Esophagus squamous epithelium (tissue), 5 donors: ENCODE results near the gene CRB3. TPM values are rescaled to one million over a fixed set of nuclear protein-coding genes. Genes with fewer than 3 reads are reported as not detected.

Source experiments
- DNase-seq: peaks from one replicate; lab custom pipeline; 2025; lab: John Stamatoyannopoulos, UW
- H3K27ac ChIP-seq, 4 donors: fragments of 200-600 bp; sonication (generic); one replicate each; pipeline ENCODE4 v1.5.1; 2016 to 2019; ENCODE audit warnings: mild to moderate bottlenecking in 1 of 4
- H3K27me3 ChIP-seq, 4 donors: fragments of 200-600 bp; sonication (generic); 1 replicate in 3 of 4; 2 replicates in 1 of 4; pipeline versions ENCODE4 v1.5.1 to v1.6.0; 2017 to 2021; ENCODE audit warnings: antibody characterized with exemption in 1 of 4
- H3K36me3 ChIP-seq, 3 donors: fragments of 200-600 bp; sonication (generic); one replicate each; pipeline ENCODE4 v1.5.1; 2016 to 2019
- H3K4me1 ChIP-seq, 3 donors: fragments of 200-600 bp; sonication (generic); one replicate each; pipeline ENCODE4 v1.5.1; 2017 to 2019
- H3K4me3 ChIP-seq, 4 donors: fragments of 200-600 bp; sonication (generic); 1 replicate in 3 of 4; 2 replicates in 1 of 4; pipeline ENCODE4 v1.5.1; 2016 to 2019; ENCODE audit warnings: mild to moderate bottlenecking in 2 of 4, moderate library complexity in 1 of 4
- H3K9me3 ChIP-seq, 3 donors: fragments of 200-600 bp; sonication (generic); one replicate each; pipeline ENCODE4 v1.5.1; 2016 to 2019
- POLR2A ChIP-seq, 4 donors: fragments of 450-650 bp; IDR thresholded peaks; one replicate each; pipeline ENCODE4 v1.6.1; 2017; ENCODE audit warnings: antibody characterized with exemption in 4 of 4, mild to moderate bottlenecking in 4 of 4, moderate library complexity in 3 of 4
- WGBS, 2 donors: methylation state at CpG; one replicate each; pipeline ENCODE4 v1.1.5; 2018; 5-methylcytosine and 5-hydroxymethylcytosine counted together
- intact Hi-C: fragments of 100-400 bp; cut with DNase I; formaldehyde crosslinking; loops from one replicate; pipeline ENCODE4 v1.15.0; 2022
- total RNA-seq, 4 donors: library from RNA; depleted of rRNA; stranded (reverse); fragments of >200 nt; gene quantifications; one replicate each; pipeline ENCODE4 v1.1.0, GENCODE V29; 2016
- TF ChIP-seq, protein P1 (sequence below), 6 experiments: fragments of 450-650 bp in 4 of 6; fragments of 200-600 bp in 2 of 6; sonication (generic) in 2 of 6; IDR thresholded peaks; one replicate each; pipeline ENCODE4 v1.5.1; 2016 to 2019; ENCODE audit warnings: antibody characterized with exemption in 6 of 6, mild to moderate bottlenecking in 4 of 6, moderate library complexity in 4 of 6
- donor health status: DM: yes; HTN: yes; CAD: no.

Gene CRB3
- total RNA-seq, 4 donors from 2014 or later = 42.9 to 61.9 (median 56.2) TPM

DNA sequence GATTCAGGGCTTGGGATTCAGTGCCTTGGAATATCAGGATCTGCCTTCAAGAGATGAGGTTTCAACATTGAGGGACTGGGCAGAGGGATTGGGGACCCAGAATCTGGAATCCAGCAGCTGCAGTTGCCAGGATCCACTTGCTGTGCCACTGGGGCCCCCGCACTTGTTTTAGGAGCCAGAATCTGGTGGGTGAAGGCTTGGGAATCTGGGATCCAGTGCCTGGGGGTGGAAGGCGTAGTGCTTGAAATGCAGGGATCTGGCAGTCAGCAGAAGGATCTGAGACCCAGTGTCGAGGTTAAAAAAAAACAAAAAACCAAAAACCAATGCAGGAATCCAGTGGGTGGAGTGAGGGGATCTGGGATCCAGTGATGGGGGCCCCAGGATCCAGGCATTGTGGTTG is 23.2 kb upstream of the CRB3 start:
- no peak for TF ChIP-seq POLR2A (IDR thresholded peaks at IDR 0.05)
- TF ChIP-seq, protein P1, sequence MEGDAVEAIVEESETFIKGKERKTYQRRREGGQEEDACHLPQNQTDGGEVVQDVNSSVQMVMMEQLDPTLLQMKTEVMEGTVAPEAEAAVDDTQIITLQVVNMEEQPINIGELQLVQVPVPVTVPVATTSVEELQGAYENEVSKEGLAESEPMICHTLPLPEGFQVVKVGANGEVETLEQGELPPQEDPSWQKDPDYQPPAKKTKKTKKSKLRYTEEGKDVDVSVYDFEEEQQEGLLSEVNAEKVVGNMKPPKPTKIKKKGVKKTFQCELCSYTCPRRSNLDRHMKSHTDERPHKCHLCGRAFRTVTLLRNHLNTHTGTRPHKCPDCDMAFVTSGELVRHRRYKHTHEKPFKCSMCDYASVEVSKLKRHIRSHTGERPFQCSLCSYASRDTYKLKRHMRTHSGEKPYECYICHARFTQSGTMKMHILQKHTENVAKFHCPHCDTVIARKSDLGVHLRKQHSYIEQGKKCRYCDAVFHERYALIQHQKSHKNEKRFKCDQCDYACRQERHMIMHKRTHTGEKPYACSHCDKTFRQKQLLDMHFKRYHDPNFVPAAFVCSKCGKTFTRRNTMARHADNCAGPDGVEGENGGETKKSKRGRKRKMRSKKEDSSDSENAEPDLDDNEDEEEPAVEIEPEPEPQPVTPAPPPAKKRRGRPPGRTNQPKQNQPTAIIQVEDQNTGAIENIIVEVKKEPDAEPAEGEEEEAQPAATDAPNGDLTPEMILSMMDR (IDR thresholded peaks at IDR 0.05) = no peak
- intact Hi-C loops = no loop called here
- 66 to 77% methylated on average over 2 to 3 of the region's 3 CpGs for WGBS, 2 donors

DNA sequence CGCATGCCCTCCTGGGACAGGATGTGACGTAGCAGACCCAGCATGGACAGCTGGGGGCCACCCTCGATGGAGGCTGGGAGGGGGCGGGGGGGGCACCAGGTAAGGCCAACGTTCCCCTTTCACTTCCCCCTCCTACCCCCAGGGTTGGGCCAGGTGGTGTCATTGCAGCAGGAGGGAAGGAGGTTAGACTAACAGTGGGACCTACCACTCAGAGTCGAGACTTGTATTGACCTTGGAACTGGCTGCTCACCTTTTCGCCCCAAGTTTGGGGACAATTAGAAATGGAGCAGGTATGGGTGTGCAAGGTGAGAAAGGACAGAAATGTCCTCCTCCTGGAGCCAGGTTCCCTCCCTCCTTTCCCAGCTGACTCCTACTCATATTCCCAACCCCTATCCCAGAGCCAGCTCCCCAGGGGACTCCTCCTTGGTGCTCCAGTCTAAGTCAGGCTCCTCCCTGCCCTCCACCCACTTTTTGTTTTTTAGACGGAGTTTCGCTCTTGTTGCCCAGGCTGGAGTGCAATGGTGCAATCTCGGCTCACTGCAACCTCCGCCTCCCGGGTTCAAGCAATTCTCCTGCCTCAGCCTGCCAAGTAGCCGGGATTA is 21.9 kb upstream of the CRB3 start:
- no peaks in the 10 kb centered on the region for H3K9me3 ChIP-seq
- peaks cover 0 to 47% (median 0%) of the 10 kb centered on the region in 3 donors for H3K36me3 ChIP-seq
- no peaks in the 10 kb centered on the region for H3K4me1 ChIP-seq
- no peak overlapping the region for H3K27ac ChIP-seq
- H3K4me3 ChIP-seq = no peak overlapping the region
- intact Hi-C loops = no loop called here
- no peaks in the 10 kb centered on the region for H3K27me3 ChIP-seq
- 57 to 72% methylated on average over 6 to 9 of the region's 13 CpGs for WGBS, 2 donors
- TF ChIP-seq, protein P1 (IDR thresholded peaks at IDR 0.05) = no peak
- no peak for DNase-seq

More for the DNA sequence above, 23.2 kb upstream of the CRB3 start:
- DNase-seq = no peak
- H3K9me3 ChIP-seq = no peaks in the 10 kb centered on the region
- no peak overlapping the region for H3K27ac ChIP-seq
- no peaks in the 10 kb centered on the region for H3K4me1 ChIP-seq
- no peak overlapping the region for H3K4me3 ChIP-seq
- H3K36me3 ChIP-seq = peaks cover 0 to 34% (median 0%) of the 10 kb centered on the region in 3 donors
- no peaks in the 10 kb centered on the region for H3K27me3 ChIP-seq

DNA sequence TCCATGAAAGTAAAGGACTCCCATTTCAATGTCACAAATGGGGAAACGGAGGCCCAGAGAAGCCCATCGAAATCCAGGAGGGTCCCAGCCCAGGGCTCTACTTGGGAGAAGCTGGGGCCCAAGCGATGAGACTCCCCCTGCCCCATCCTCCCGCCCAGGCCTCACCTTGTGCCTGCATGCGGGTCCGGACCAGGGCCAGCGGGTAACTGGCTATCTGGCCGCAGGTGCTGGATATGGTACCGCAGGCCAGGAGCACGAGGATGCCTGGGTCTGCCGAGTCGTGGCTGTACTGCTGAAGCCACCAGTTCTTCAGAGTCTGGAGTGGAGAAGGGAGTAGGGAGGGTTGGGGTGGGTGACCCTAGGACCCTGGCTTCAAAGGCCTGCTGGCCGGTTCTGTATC is 20.1 kb upstream of the CRB3 start:
- Histone ChIP-seq H3K27me3 (no peaks in the 10 kb centered on the region), H3K4me1 (peaks cover 0 to 8% (median 0%) of the 10 kb centered on the region in 3 donors), H3K4me3 (no peak overlapping the region), H3K36me3 (peaks cover 0 to 52% (median 0%) of the 10 kb centered on the region in 3 donors), H3K27ac (no peak overlapping the region), H3K9me3 (no peaks in the 10 kb centered on the region)
- TF ChIP-seq POLR2A (IDR thresholded peaks at IDR 0.05) = no peak
- TF ChIP-seq, protein P1 (IDR thresholded peaks at IDR 0.05) = no peak
- WGBS, 2 donors = 85 to 94% methylated on average over 3 to 5 of the region's 13 CpGs
- intact Hi-C loops = no loop called here
- DNase-seq = no peak

DNA sequence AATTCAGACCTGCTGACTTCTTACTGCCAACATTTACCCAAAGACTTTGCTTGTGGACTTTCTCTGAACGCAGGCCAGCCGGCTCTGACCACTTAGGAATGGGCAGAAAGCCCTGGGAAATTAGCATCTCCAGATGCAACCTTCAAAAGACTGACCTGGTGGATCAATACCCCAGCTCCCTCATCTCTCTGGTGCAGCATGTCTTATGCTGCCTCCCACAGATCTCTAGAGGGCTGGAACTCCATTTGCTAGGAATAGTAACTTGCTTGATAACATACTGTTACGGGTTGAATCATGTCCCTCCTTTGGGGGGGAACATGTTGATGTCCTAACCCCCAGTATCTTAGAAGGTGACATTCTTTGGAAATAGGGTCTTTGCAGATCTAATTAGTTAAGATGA is 17.6 kb upstream of the CRB3 start:
- Histone ChIP-seq H3K27me3 (no peaks in the 10 kb centered on the region), H3K9me3 (no peaks in the 10 kb centered on the region), H3K4me1 (peaks cover 0 to 8% (median 0%) of the 10 kb centered on the region in 3 donors), H3K36me3 (peaks cover 0 to 70% (median 0%) of the 10 kb centered on the region in 3 donors), H3K4me3 (no peak overlapping the region), H3K27ac (no peak overlapping the region)
- 86 to 90% methylated on average over 3 of the region's 3 CpGs for WGBS, 2 donors
- intact Hi-C loops = no loop called here
- no peak for TF ChIP-seq POLR2A (IDR thresholded peaks at IDR 0.05)
- TF ChIP-seq, protein P1 (IDR thresholded peaks at IDR 0.05) = no peak
- no peak for DNase-seq

DNA sequence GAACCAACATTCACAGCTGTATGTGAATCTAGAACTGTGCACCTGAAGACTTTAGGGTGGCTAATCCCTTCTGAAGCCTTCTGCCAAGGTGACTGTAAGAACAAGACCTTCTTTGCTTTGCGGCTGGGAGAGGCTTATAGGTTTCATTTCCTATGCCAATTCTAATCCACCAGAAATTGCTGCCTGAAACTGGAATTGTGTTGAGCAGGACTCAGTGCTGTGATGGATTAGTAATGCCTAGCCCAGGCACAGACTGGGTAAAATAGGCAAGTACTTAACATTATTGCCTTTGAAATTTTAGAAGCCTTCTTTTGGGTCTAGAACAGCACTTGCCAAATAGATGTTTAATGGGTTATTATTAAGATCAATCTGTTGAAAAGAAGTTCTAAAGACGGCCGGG is 16.0 kb upstream of the CRB3 start:
- intact Hi-C loops = no loop called here
- DNase-seq = no peak
- Histone ChIP-seq H3K4me1 (peaks cover 0 to 8% (median 0%) of the 10 kb centered on the region in 3 donors), H3K27ac (peak overlapping the region in 2 of 4 donors; percentile 40 to 53), H3K9me3 (no peaks in the 10 kb centered on the region), H3K27me3 (no peaks in the 10 kb centered on the region), H3K36me3 (peaks cover 0 to 77% (median 0%) of the 10 kb centered on the region in 3 donors), H3K4me3 (no peak overlapping the region)
- TF ChIP-seq, protein P1 (IDR thresholded peaks at IDR 0.05) = no peak
- 39 to 42% methylated on average over 3 of the region's 3 CpGs for WGBS, 2 donors
